ENCODE measurements around the gene TLE5.
"Not testable (repeated sequence)": the region's sequence is repeated elsewhere in the genome, so short reads cannot be mapped to it uniquely, and the experiment has no call there.

Gene TLE5

DNA sequence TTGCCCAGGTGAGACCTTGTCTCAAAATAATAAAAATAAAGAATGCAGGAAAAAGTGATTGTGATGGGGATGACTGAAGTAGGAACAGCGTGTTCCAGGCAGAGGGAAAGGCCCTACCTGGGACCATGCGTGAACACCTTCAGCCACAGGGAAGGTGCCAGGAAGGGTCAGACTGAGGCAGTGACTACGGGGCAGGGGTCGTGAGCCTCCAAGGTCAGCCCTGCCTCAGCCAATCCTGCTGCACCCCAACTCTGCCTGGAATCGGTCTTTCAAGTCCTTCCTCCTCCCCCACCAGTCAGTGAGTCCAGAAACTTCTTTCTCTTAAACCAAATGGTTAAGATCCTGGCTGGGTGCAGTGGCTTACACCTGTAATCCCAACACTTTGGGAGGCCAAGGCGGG lies 17.1 kb downstream of the TLE5 start:
- no peak for DNase-seq (ENCODE audit: low spot score)

DNA sequence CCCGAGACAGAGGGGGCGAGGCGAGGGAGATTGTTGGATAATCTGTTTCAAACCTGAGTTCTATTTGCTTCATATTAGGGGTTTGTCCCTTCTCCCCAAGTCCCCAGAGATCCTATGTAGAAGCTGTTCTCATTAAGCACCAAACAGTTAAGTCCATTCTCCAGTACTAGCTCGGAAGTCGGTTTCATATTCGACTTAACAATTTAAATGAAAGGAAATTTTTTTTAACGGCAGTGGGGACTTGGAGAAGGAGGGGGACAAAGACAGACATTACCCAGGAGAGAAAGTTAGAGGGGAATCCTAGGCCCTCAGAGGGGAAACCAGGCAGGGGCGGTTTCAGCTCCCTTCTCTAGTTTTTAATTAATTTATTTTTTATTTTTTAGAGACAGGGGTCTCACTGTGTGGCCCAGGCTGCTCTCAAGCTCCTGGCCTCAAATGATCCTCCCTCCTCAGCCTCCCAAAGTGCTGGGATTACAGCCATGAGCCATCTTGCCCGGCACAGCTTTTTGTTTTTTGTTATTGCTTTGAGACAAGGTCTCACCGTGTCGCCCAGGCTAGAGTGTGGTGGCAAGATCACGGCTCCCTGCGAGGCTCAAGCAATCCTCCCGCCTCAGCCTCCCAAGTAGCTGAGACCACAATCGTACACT lies 19.6 kb downstream of the TLE5 start:
- DNase-seq (ENCODE audit: low spot score): no peak

DNA sequence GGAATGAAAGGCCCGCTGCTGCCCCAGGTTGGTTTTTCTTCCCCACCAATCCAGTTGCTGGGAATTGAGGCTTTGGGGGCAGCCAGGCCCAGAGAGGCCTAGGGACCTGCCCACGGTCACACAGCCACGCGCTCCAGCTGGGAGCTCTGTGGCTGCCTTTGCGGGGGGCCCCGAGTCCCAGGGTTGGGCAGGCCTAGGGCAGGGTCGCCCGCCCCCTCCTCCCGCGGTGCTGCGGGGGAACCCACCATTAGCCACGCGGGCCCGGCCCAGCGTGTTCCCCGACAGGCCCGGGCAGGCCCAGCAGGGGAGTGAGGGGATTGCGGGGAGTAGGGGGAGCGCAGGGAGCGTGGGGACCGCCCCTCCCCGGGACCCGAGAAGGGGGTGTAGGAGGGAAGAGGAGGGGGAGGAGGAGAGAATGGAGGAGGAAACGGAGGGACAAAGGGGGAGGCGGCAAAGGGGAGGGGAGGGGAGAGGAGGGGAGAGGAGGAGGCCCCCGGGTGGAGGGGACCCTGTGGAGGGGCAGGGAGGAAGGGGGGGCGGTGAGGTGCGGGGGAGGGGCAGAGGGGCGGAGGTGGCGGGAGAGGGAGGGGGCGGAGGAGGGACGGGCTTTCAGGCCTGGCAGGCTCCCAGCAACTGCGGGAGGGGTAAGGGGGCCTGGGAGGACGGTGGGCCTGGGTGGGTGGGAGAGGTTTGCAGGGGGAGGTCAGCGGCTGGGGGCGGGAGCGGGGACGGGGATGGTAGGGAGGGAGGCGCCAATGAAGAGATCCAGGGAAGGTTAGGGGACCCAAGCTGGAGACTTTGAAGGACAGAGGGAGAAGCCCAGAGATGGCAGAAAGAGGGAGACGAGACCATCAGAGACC lies 20.3 kb downstream of the TLE5 start:
- no peak for DNase-seq (ENCODE audit: low spot score)

DNA sequence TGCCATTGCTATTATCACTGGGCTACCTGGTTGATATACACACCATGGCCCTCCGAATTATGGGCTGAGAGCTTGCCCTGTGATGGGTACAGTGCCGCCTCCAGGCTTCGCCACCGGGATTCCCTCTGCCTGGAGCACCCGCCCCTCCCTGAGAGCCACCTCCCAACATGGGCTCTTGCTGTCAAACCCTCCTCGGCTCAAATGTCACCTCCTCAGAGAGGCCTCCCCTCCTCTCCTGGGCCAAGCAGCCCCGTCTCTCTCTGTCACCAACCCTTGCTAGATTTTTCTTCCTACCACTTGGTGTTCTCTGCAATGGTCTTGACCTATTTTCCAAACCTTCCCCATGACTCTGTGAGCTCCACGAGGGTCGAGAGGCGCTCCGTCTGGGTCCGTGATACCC lies 21.0 kb downstream of the TLE5 start:
- no peak for DNase-seq (ENCODE audit: low spot score)

DNA sequence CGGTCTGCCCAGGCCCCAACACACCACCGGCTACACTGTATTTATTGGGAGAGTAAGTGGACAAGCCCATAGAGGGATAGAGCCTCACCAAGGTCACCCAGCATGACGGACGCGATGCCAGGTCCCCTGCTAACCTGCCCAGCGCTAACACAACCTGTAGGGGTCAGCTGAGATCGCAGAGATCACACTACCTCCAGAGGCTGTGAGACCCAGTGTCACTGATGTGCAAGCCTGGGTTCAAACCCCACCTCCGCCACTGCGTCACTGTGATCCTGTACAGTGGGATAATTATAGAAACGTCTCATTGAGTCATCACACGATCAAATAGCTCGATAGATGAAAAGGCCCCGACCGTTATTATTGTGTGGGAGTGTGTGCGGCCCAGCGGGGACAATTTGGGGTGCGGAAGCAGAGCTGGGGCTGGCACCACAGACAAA lies 22.6 kb downstream of the TLE5 start:
- DNase-seq (ENCODE audit: low spot score): no peak

DNA sequence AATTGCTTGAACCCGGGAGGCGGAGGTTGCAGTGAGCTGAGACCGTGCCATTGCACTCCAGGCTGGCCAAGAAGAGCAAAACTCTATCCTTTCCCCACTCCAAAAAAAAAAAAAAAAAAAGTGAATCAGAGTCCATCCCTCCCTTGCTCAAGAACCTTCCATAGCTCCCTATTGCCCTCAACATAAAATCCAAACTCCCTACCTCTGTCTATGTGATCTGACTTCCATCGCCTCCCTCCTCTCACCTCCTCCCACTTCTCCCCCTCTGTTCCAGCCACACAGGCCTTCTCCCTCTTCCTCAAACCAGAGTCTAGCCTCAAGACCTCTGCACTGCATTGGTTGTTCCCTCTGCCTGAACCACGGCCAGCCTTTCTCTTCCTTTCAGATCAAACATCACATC lies 23.2 kb downstream of the TLE5 start:
- DNase-seq (ENCODE audit: low spot score): no peak

DNA sequence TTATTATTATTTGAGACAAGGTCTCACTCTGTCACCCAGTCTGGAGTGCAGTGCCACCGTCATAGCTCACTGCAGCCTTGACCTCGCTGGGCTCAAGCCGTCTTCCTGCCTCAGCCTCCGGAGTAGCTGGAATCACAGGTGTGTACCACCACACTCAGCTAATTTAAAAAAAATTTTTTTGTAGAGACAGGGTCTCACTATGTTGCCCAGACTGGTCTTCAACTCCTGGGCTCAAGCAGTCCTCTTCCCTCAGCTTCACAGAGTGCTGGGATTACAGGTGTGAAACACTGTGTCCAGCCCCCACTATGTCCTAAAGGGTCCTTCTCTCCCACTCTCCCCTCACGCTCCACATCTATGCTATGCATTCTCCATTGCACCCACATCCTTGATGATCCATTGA lies 24.1 kb downstream of the TLE5 start:
- no peak for DNase-seq (ENCODE audit: low spot score)

DNA sequence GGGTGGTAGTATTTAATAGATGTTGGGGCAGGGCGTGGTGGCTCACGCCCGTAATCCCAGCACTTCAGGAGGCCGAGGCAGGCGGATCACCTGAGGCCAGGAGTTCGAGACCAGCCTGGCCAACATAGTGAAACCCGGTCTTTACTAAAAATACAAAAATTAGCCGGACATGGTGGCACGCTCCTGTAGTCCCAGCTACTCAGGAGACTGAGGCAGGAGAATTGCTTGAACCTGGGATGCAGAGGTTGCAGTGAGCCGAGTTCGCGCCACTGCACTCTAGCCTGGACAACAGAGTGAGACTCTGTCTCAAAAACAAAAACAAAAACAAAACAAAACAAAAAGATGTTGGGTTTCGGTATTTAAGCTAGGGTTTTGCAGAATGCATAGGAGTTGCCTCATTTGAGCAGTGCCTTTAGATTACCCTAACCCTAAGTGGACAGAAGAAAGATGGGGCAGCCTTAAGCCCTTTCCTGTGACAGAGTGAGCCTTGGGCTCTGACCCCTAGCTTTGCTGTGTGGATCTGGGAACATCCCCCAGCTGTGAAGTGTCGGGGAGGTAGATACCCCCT lies 25.2 kb downstream of the TLE5 start:
- DNase-seq (ENCODE audit: low spot score): not testable (repeated sequence)

DNA sequence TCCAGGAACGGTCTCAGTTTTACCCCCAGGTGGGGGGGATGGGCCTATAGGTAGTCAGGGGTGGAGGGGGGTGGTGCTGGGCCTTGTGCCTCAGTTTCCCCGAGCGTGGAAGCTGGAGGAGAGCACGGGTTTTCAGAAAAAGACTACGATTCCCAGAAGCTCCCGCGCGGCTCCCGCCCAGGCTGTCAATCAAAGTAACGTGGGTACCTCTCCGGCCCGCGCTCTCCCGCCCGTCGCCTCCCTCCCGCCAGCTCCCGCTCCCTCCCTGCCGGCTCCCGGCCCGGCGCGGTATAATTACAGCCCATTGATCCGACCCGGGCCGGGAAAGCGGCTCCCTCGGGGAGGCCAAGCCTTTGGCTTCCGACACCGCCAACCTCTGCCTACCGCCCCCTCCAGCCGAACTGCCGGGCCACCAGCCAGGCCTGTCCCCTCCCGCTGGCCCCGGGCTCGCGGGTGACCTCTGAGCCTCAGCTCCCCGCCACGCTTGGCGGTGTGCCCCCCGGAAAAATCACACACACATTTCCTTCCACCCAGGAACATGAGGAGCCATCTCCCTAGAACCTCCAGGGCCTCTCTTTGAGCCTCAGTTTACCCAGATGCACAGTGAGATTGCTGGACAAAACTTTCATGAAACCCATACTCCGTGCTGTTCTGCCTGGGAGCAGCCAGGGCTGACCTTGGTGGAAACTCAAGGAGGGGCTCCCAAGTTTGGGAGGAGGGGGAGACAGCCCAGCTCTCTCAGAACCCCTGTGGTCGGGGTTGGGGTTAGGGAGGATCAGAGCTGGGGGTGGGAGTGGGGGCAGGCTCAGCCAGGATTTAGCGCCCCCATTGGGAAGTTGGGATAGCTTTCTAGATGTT lies 25.9 kb downstream of the TLE5 start:
- DNase-seq (ENCODE audit: low spot score): peak; percentile 96

DNA sequence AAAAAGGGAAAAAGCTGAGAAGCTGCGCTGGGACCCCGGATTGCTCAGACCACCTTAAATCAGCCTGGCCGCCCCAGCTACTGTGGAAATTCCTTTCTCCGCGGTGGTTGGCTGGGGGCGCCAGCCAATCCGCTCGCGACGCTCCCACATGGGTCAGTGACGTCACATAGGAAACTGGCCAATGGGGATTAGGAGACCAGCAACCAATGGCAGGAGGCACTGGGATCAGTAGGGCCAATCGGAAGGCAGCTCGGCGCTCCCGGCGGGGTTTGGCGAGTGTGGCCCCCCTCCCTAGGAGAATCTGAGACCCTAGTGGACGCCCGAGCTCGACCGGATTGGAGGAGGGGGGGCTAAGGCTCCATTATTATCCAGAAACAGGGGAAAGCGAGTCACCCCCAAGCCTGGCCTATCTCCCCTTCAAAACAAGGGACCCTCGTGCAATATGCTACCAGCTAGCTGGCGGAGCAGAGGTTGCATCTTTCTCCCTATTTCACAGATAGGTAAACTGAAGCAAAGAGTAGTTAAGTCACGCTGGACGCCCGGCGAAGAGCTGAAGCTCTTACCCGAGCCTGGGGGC lies 26.7 kb downstream of the TLE5 start:
- peak; percentile 100 for DNase-seq (ENCODE audit: low spot score)

DNA sequence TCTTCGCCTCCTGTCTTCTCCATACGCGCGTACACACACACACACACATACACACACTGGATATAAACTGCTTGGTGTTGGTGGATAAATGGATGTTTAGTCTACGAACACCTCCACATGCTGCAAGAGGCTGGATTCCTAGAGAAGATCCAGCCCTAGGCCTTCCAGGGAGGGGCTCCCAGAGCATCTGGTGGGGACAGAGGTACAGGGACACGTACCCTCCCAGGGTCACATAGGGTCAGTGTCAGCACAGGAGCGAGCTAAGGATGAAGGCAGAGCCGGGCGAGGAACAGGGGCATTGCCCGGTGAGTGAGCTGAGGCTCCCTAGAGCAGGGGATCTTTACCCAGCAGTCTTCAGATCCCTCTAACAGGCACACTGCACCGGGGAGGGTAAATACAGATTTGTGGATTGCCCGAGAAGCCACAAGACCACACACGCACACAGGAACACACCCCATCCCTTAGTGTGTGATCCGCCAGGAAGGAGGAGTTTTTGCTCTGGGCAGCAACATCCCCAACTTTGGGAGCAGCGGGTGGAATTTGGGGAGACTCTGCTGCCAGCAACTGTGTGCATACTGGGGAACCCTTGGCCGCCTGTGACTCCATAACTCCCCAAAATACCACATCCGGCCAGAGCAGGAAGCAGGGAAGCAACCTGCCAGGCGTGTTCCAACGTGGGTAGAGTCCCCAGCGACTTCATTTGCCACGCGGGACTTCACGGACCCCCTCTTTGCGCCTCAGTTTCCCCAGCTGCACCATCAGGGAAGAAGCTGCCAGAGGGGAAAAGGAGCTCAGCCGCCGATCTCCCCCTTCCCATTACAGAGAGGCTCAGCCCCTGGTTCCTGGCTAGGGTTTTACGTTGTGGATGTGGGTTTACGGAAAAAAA lies 27.4 kb downstream of the TLE5 start:
- DNase-seq (ENCODE audit: low spot score): no peak

DNA sequence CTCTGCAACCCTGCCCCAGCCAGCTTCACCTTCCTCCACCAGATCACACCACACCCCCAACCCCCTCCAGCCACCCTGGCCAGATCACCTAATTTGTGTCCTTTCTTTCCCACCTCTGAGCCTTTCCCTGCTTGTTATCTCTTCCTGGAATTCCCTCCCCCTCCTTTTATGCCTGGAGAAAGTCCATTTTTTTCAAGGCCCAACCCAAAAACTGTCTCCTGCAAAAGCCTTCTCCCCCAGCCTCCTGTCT lies 28.0 kb downstream of the TLE5 start:
- DNase-seq (ENCODE audit: low spot score): no peak

DNA sequence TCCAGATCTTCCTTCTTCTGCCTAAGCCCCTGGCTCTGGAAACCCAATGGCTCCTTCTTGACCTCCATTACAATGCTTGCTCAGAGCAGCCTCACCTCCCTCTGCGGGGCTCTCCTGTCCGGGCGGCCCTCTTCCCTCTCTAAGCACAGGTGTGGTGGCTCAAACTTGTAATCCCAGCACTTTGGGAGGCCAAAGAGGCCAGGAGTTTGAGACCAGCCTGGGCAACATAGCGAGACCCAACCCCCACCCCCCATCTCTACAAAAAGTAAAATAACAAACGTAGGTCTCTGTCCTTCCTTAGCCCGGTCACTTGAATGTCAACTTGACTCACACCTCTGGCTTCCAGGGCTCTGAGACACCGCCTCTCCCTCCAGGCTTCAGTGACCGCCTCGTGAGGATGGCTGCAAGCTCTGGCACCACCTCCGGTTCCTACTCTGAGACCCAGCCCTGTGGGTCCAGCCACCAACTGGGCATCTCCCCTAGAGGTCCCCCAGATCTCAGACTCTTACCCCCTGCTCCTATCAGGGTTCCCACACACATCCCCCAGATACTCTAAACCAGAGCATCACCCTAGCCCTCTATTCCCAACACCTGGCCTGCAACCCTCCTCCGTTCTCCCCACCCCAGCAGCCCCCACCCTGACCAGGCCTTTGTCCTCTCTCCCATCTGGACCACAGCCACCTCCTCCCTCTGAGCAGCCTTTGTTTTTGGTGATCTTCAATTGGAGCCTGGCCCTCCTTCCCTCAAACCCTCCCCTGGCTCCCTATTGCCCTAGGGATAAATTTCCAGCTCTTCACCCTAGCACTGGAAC lies 28.5 kb downstream of the TLE5 start:
- no peak for DNase-seq (ENCODE audit: low spot score)

DNA sequence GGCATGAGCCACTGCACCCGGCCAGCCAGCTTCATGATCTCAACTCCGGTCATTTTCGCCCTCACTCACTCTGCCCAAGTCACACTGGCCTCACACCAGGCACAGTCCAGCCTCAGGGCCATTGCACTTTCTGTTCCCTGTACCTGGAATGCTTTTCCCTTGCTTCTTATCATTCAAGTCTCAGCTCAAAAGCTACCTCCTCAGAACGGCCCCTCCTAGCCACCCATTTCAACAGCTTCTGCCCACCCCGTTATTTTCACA lies 30.8 kb downstream of the TLE5 start:
- DNase-seq (ENCODE audit: low spot score): no peak

DNA sequence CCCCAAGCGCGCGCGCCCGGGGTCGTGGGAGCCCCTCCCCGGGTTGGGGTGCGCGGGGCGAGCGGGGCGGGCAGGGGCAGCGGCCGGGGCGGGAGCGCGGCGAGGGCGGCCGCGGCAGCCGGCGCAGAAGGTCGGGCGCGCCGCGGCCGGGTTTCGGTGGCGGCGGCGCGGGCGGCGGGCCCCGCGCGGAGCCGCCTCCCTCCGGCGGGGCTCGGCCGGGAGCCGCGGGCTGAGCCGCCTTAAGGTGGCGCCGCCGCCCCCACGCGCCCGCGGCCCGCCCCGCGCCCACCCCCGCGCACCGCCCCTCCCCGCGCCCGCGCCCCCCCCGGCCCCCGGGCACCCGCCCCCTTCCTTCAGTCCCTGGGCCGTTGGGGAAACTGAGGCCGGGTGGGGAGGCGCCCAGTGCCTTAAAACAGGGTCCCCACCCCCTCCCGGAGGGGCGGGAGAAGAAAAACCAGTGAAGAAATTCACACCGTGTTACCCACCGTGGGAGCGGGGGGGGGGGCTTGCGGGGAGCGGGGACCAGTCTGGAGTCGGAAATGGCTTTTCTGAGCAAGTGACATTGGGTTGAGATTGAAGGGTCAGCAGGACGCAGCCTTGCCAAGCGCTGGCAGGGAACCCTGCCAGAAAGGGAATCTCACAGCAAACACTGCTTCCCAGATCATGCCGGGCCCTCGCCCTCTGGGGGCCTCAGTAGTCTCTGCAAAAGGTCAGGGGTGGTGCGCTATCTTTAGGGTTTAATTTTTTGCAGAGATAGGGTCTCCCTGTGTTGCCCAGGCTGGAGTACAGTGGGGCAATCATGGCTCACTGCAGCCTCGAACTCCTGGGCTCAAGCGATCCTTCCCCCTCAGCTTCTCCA lies 33.0 kb downstream of the TLE5 start, which contains the start of gene TLE2:
Gene TLE2, minus strand, starts transcription at position 216 of the 859 bp plus-strand sequence. CDS start 376 bp downstream, outside the sequence.
- DNase-seq (ENCODE audit: low spot score): peak; percentile 61

DNA sequence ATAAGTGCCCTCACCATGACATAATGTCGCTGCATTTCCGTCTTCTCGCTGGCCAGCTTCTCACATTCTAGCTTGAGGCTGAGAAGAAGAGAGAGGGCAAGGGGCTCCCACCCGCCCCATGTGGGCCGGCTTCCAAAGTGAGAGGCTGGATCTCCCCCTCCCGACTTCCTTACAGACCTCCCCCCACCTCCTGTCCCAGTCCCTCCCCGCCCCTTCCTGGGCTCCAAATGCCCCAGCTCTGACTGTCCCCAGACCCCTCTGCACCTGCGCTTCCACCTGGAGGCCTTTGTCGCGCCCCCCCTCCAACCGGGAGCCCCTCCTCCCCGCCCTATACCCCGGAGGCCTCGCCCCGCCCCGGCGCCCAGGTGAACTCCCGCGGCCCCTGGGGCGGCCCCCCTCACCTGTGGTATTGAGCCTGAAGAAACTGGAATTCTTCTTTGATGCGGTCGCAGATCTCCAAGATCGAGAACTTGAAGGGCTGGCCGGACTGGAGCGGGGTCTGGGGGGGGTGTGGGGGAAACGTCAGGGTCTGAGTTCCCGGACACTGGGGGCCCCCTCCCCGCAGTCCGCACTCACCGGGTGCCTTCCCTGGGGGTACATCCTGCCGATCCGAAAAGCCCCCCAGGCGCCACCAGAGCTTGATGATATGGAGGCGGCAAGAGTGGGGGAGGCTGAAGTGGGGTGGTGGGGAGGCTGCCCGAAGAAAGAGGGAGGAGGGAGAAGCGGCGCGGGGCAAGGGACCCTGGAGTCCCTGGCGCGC lies 33.8 kb downstream of the TLE5 start:
- DNase-seq (ENCODE audit: low spot score): no peak

DNA sequence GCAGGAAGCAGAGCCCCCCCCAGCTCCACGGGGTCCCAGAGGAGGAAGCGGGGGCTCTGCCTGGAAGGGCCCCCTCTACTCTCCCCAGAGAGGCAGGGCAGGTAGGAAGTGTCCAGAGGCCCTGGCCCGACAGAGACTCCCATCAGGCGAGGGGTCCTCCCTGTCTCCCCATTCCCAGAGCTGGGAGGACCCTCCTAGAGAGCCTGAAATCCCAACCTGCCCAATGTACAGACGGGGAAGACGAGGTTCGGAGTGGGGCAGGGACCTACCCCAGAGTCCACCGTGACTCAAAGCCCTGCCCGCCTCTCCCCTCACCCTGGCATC lies 34.4 kb downstream of the TLE5 start:
- DNase-seq (ENCODE audit: low spot score): no peak

DNA sequence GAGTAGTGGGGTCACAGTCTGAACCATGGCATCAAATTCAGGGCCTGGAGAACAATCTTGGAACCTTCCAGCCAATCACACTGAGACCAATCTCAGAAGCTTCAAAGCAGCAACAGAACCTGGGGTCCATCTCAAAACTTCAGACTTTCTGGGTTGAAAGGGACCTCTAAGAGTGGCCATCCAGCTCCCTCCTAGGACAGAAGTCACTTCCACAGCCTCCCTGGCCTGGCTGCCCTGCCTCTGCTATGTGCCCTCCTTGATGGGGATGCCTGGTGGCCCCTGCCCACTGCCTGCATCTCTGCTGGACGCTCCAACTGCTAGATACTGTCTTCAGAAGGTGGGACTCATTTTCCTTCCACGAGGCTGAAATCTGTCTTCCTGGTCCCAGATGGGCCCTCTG lies 35.0 kb downstream of the TLE5 start:
- DNase-seq (ENCODE audit: low spot score): no peak

DNA sequence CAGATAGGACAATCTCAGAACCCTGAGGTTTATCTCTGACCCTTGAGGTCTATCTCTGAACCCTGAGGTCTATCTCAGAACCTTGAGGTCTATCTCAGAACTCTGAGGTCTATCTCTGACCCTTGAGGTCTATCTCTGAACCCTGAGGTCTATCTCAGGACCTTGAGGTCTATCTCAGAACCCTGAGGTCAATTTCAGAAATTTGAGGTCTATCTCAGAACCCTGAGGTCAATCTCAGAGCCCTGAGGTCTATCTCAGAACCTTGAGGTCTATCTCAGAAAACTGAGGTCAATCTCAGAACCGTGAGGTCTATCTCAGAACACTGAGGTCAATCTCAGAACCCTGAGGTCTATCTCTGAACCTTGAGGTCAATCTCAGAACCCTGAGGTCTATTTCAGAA lies 35.5 kb downstream of the TLE5 start:
- DNase-seq (ENCODE audit: low spot score): no peak

All from AG08396 (cell line).